ENCODE measurements around the gene BRINP1. TPM values are rescaled to one million over a fixed set of nuclear protein-coding genes. Genes with fewer than 3 reads are reported as not detected.

The BRINP1 gene
- total RNA-seq, 1 experiment from 2014 or later: not detected

DNA sequence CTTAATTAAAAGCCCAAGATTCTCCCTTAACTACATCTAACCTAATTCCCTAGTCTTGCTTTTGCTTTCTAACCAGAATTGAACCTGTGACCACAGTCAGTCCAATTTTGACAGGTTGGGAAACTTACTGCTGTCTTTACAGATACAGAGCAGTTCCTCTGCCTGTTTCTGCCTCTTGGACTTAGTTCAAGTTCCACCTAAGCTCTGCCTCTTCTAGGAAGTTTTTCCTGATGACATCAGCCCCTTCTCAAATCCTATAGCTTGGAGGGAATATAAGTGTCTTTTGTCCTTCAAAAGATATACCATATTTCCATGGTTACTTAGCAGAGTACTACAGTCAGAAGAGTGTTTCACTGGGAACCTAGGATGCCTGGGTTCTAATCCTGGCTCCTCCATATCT lies 31.7 kb downstream of the BRINP1 start:
- Histone ChIP-seq H3K79me2 (ENCODE audit: low read depth) (no peaks in the 10 kb centered on the region), H3K9me2 (ENCODE audit: insufficient read depth) (no peaks in the 10 kb centered on the region), H4K20me1 (ENCODE audit: insufficient read depth) (no peaks in the 10 kb centered on the region), H3K27me3 (ENCODE audit: insufficient read depth, low read depth) (peaks cover 6% of the 10 kb centered on the region; the same call in 1 of the 2 replicates), H3K36me3 (ENCODE audit: low read depth) (no peaks in the 10 kb centered on the region), H3K4me2 (no peak overlapping the region), H3K4me1 (replicated peaks; ENCODE audit: insufficient read depth) (no peaks in the 10 kb centered on the region), H3K27ac (no peak overlapping the region), H3K9me3 (ENCODE audit: insufficient read depth, low read depth) (no peaks in the 10 kb centered on the region), H3K4me3 (no peak overlapping the region), H2AFZ (no peak overlapping the region), H3F3A (ENCODE audit: insufficient read depth, low read depth) (no peaks in the 10 kb centered on the region)
- POLR2A ChIA-PET (ENCODE audit: unreplicated experiment): no interaction called here
- DNase-seq: no peak
- BruUV-seq (replicated peaks): no TSS peak
- CTCF ChIA-PET: no interaction called here
- intact Hi-C loops (cut with micrococcal nuclease; ENCODE audit: unreplicated experiment): no loop called here
- TF ChIP-seq EZH2 (IDR thresholded peaks at IDR 0.05; ENCODE audit: low read depth): no peak
- TF ChIP-seq, protein P1, sequence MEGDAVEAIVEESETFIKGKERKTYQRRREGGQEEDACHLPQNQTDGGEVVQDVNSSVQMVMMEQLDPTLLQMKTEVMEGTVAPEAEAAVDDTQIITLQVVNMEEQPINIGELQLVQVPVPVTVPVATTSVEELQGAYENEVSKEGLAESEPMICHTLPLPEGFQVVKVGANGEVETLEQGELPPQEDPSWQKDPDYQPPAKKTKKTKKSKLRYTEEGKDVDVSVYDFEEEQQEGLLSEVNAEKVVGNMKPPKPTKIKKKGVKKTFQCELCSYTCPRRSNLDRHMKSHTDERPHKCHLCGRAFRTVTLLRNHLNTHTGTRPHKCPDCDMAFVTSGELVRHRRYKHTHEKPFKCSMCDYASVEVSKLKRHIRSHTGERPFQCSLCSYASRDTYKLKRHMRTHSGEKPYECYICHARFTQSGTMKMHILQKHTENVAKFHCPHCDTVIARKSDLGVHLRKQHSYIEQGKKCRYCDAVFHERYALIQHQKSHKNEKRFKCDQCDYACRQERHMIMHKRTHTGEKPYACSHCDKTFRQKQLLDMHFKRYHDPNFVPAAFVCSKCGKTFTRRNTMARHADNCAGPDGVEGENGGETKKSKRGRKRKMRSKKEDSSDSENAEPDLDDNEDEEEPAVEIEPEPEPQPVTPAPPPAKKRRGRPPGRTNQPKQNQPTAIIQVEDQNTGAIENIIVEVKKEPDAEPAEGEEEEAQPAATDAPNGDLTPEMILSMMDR (conservative IDR thresholded peaks at IDR 0.05): no peak

DNA sequence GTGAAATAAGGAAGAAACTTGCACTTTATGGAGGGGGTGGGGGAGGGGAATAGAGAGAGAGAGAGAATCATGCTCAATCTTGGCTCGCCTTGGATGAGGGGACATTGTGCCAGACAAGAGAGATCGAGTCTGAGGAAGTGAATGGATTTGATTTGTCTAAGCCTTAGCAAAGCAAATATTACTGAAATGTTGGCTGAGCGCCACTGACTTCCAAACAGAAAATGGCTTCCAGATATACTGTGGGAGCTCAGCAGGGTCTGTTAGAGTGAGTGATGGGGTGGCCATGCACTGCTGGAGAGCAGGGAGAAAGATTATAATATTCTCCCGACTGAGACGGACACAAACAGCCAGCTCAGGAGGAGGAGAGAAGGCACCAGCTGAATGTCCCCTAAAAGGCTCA lies 34.5 kb downstream of the BRINP1 start:
- no peaks in the 10 kb centered on the region for H3K4me1 ChIP-seq (replicated peaks; ENCODE audit: insufficient read depth)
- H4K20me1 ChIP-seq (ENCODE audit: insufficient read depth): no peaks in the 10 kb centered on the region
- TF ChIP-seq, protein P1 (conservative IDR thresholded peaks at IDR 0.05): no peak
- no peak for TF ChIP-seq EZH2 (IDR thresholded peaks at IDR 0.05; ENCODE audit: low read depth)
- H3F3A ChIP-seq (ENCODE audit: insufficient read depth, low read depth): no peaks in the 10 kb centered on the region
- intact Hi-C loops (cut with micrococcal nuclease; ENCODE audit: unreplicated experiment): no loop called here
- no peaks in the 10 kb centered on the region for H3K9me3 ChIP-seq (ENCODE audit: insufficient read depth, low read depth)
- H3K79me2 ChIP-seq (ENCODE audit: low read depth): no peaks in the 10 kb centered on the region
- POLR2A ChIA-PET (ENCODE audit: unreplicated experiment): no interaction called here
- no peaks in the 10 kb centered on the region for H3K27me3 ChIP-seq (ENCODE audit: insufficient read depth, low read depth)
- no peaks in the 10 kb centered on the region for H3K9me2 ChIP-seq (ENCODE audit: insufficient read depth)
- no peak overlapping the region for H3K27ac ChIP-seq
- no peak for DNase-seq
- no TSS peak for BruUV-seq (replicated peaks)
- CTCF ChIA-PET: no interaction called here
- no peak overlapping the region for H3K4me3 ChIP-seq
- no peak overlapping the region for H2AFZ ChIP-seq
- H3K4me2 ChIP-seq: no peak overlapping the region
- H3K36me3 ChIP-seq (ENCODE audit: low read depth): no peaks in the 10 kb centered on the region

DNA sequence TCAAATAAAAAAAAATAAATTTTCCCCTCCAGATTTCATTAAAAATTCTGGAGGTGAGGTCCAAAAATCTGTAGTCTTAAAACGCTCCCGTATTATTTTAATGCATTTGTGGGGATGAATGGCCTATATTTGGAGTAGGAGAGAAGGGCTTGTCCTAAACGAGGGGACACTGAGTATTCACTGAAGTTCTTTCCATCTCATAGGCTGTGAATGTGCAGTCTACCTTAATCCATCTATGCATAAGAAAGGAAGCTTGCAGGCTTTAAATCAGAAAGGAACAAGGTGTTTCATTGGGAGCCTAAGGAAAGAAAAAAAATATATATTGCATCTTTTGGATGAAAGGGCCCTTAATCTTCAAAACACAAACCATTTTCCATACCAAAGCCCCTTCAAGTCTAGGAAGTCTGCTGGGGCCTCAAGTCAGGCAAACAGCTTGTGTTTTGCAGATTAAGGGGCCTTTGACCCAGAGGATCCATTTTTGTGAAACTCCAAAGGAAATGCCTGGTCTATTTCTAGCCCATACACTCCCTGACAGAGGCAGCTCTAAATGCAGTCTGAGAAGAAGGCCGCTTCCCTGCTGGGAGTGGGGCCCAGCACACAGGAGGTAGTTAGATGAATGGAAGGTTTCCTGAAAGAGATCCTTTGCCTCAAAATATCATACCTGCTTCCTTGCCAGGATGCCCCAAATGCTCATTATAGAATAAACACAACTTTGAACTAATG lies 35.6 kb downstream of the BRINP1 start:
- H3K36me3 ChIP-seq (ENCODE audit: low read depth): no peaks in the 10 kb centered on the region
- no peak overlapping the region for H3K4me3 ChIP-seq
- TF ChIP-seq, protein P1 (conservative IDR thresholded peaks at IDR 0.05): no peak
- TF ChIP-seq EZH2 (IDR thresholded peaks at IDR 0.05; ENCODE audit: low read depth): no peak
- intact Hi-C loops (cut with micrococcal nuclease; ENCODE audit: unreplicated experiment): no loop called here
- no peaks in the 10 kb centered on the region for H3K27me3 ChIP-seq (ENCODE audit: insufficient read depth, low read depth)
- no peak for DNase-seq
- H3F3A ChIP-seq (ENCODE audit: insufficient read depth, low read depth): no peaks in the 10 kb centered on the region
- no peak overlapping the region for H3K4me2 ChIP-seq
- no TSS peak for BruUV-seq (replicated peaks)
- no peak overlapping the region for H2AFZ ChIP-seq
- ChIA-PET CTCF (no interaction called here), POLR2A (ENCODE audit: unreplicated experiment) (no interaction called here)
- no peaks in the 10 kb centered on the region for H3K79me2 ChIP-seq (ENCODE audit: low read depth)
- no peaks in the 10 kb centered on the region for H4K20me1 ChIP-seq (ENCODE audit: insufficient read depth)
- no peak overlapping the region for H3K27ac ChIP-seq
- no peaks in the 10 kb centered on the region for H3K9me2 ChIP-seq (ENCODE audit: insufficient read depth)
- H3K4me1 ChIP-seq (replicated peaks; ENCODE audit: insufficient read depth): no peaks in the 10 kb centered on the region
- no peaks in the 10 kb centered on the region for H3K9me3 ChIP-seq (ENCODE audit: insufficient read depth, low read depth)
